H1 (cell line): ENCODE results near the gene SDF2L1. TPM values are rescaled to one million over a fixed set of nuclear protein-coding genes. Genes with fewer than 3 reads are reported as not detected.

Source experiments
- CTCF ChIA-PET: fragments of 300-600 bp; sonication (Branson Sonifier 250); formaldehyde crosslinking; loops from one replicate; lab custom pipeline; 2021; ENCODE audit not compliant: partially characterized antibody; lab: Charles Lee
- POLR2A ChIA-PET: fragments of 300-600 bp; sonication (Branson Sonifier 250); formaldehyde crosslinking; loops from one replicate; lab custom pipeline; 2021; ENCODE audit warnings: inconsistent platforms; ENCODE audit not compliant: partially characterized antibody; lab: Charles Lee
- DNase-seq, 2 experiments: peaks; one replicate each; pipeline versions ENCODE4 v3.0.0 to v3.0.0-alpha.2; 2010 to 2022; ENCODE audit warnings: low spot score in 2 of 2, low read depth in 1 of 2, mixed read lengths in 1 of 2
- FAIRE-seq: peaks from 2 replicates; lab custom pipeline; 2011; peaks lifted over from hg19 to GRCh38; lab: Jason Lieb, UNC
- H2AFZ ChIP-seq: 2 replicates; pipeline ENCODE4 v1.8.1; 2012; ENCODE audit warnings: low read length, inconsistent platforms
- H2AK5ac ChIP-seq: 2 replicates; pipeline ENCODE4 v1.6.1; 2013; ENCODE audit warnings: low read depth, low read length
- H2BK120ac ChIP-seq: replicated peaks from 2 replicates; pipeline ENCODE3; 2013; ENCODE audit warnings: low read depth, low read length, inconsistent platforms
- H2BK12ac ChIP-seq: 2 replicates; pipeline ENCODE4 v1.6.1; 2013; ENCODE audit warnings: low read depth, low read length
- H2BK15ac ChIP-seq: 2 replicates; pipeline ENCODE4 v1.6.1; 2013; ENCODE audit warnings: low read length
- H2BK20ac ChIP-seq: 2 replicates; pipeline ENCODE4 v1.6.1; 2013; ENCODE audit warnings: low read length
- H2BK5ac ChIP-seq: 2 replicates; pipeline ENCODE4 v1.6.1; 2013; ENCODE audit warnings: low read depth, low read length
- H3K14ac ChIP-seq: 2 replicates; pipeline ENCODE4 v1.6.1; 2013; ENCODE audit warnings: inconsistent platforms; ENCODE audit not compliant: insufficient read length
- H3K18ac ChIP-seq: 2 replicates; pipeline ENCODE4 v1.6.1; 2013; ENCODE audit warnings: low read length; ENCODE audit errors: extremely low read depth
- H3K23ac ChIP-seq: 2 replicates; pipeline ENCODE4 v1.6.1; 2013; ENCODE audit warnings: inconsistent platforms; ENCODE audit not compliant: insufficient read length
- H3K23me2 ChIP-seq: 2 replicates; pipeline ENCODE4 v1.6.1; 2013; ENCODE audit warnings: low read depth, low read length
- H3K27ac ChIP-seq: 2 replicates; pipeline ENCODE4 v1.6.1; 2011; ENCODE audit warnings: low read depth, low read length, inconsistent platforms
- H3K27me3 ChIP-seq, 4 experiments: replicated peaks in 1 of 4; 1 replicate in 1 of 4; 2 replicates in 3 of 4; pipeline versions ENCODE4 v1.6.1 to v1.8.1; 2011 to 2013; ENCODE audit warnings: low read length in 3 of 4, mild to moderate bottlenecking in 3 of 4, inconsistent platforms in 2 of 4, mixed read lengths in 2 of 4, moderate library complexity in 1 of 4; ENCODE audit not compliant: control insufficient read depth in 3 of 4, insufficient read depth in 3 of 4; ENCODE audit errors: extremely low read depth in 1 of 4
- H3K36me3 ChIP-seq, 4 experiments: 2 replicates each; pipeline versions ENCODE4 v1.6.1 to v1.8.1; 2011 to 2013; ENCODE audit warnings: mild to moderate bottlenecking in 4 of 4, low read length in 3 of 4, moderate library complexity in 2 of 4, control low read depth in 1 of 4, inconsistent platforms in 1 of 4; ENCODE audit not compliant: insufficient read depth in 4 of 4, control insufficient read depth in 2 of 4
- H3K4ac ChIP-seq: replicated peaks from 2 replicates; pipeline ENCODE3; 2013; ENCODE audit warnings: low read length, low read depth, mixed read lengths, inconsistent platforms; ENCODE audit not compliant: insufficient read length
- H3K4me1 ChIP-seq, 4 experiments: replicated peaks in 1 of 4; 1 replicate in 1 of 4; 2 replicates in 3 of 4; pipeline versions ENCODE4 v1.6.1 to v1.8.1; 2011 to 2013; ENCODE audit warnings: low read length in 3 of 4, inconsistent platforms in 2 of 4, mixed read lengths in 1 of 4; ENCODE audit not compliant: insufficient read depth in 4 of 4, control insufficient read depth in 3 of 4
- H3K4me2 ChIP-seq, 2 experiments: 2 replicates each; pipeline versions ENCODE4 v1.6.1 to v1.8.1; 2011 to 2013; ENCODE audit warnings: low read depth in 2 of 2, low read length in 2 of 2, control low read depth in 1 of 2, inconsistent platforms in 1 of 2, mild to moderate bottlenecking in 1 of 2; ENCODE audit not compliant: insufficient read depth in 1 of 2
- H3K4me3 ChIP-seq, 4 experiments: fragments of 200-600, 300-600 bp in 1 of 4; sonication (generic), shearing (Covaris generic), sonication (Bioruptor Twin) in 1 of 4; 2 replicates each; pipeline versions ENCODE4 v1.5.1 to v1.8.1; 2011 to 2016; ENCODE audit warnings: low read length in 4 of 4, low read depth in 3 of 4, control low read depth in 2 of 4, inconsistent platforms in 2 of 4, mild to moderate bottlenecking in 2 of 4, mixed read lengths in 1 of 4, moderate library complexity in 1 of 4; ENCODE audit not compliant: insufficient read depth in 2 of 4; ENCODE audit errors: extremely low read depth in 1 of 4
- H3K56ac ChIP-seq: replicated peaks from 2 replicates; pipeline ENCODE3; 2013; ENCODE audit warnings: low read depth, mild to moderate bottlenecking, mixed read lengths, low read length, inconsistent platforms; ENCODE audit not compliant: insufficient read length
- H3K79me1 ChIP-seq: 2 replicates; pipeline ENCODE4 v1.6.1; 2013; ENCODE audit warnings: low read depth, low read length, control low read depth
- H3K79me2 ChIP-seq, 2 experiments: 2 replicates each; pipeline versions ENCODE4 v1.6.1 to v1.8.1; 2012 to 2013; ENCODE audit warnings: low read length in 2 of 2, mild to moderate bottlenecking in 2 of 2, inconsistent platforms in 1 of 2; ENCODE audit not compliant: insufficient read depth in 2 of 2, control insufficient read depth in 1 of 2
- H3K9ac ChIP-seq, 4 experiments: replicated peaks in 1 of 4; 1 replicate in 1 of 4; 2 replicates in 3 of 4; pipeline versions ENCODE4 v1.6.1 to v1.8.1; 2011 to 2013; ENCODE audit warnings: low read depth in 3 of 4, low read length in 3 of 4, control low read depth in 2 of 4, mild to moderate bottlenecking in 2 of 4, moderate library complexity in 2 of 4, inconsistent platforms in 1 of 4; ENCODE audit errors: extremely low read depth in 1 of 4
- H3K9me3 ChIP-seq, 2 experiments: 2 replicates each; pipeline versions ENCODE4 v1.6.1 to v1.8.1; 2012 to 2013; ENCODE audit warnings: mild to moderate bottlenecking in 2 of 2, moderate library complexity in 2 of 2, control low read depth in 1 of 2, inconsistent platforms in 1 of 2, low read depth in 1 of 2, low read length in 1 of 2, mixed read lengths in 1 of 2; ENCODE audit not compliant: insufficient read depth in 2 of 2
- H4K20me1 ChIP-seq, 2 experiments: replicated peaks in 1 of 2; 2 replicates each; pipeline versions ENCODE3 to v1.8.1; 2011 to 2013; ENCODE audit warnings: inconsistent platforms in 2 of 2, low read length in 2 of 2, mild to moderate bottlenecking in 1 of 2; ENCODE audit not compliant: insufficient read depth in 2 of 2, control insufficient read depth in 1 of 2
- H4K5ac ChIP-seq: 2 replicates; pipeline ENCODE4 v1.6.1; 2013; ENCODE audit warnings: low read length, low read depth, mixed read lengths, inconsistent platforms; ENCODE audit not compliant: insufficient read length
- H4K8ac ChIP-seq: 2 replicates; pipeline ENCODE4 v1.8.0; 2013; ENCODE audit warnings: mild to moderate bottlenecking, moderate library complexity, low read length, inconsistent platforms; ENCODE audit not compliant: insufficient read depth; ENCODE audit errors: extremely low read depth
- H4K91ac ChIP-seq: replicated peaks from 2 replicates; pipeline ENCODE3; 2013; ENCODE audit warnings: low read length, mixed read lengths, inconsistent platforms; ENCODE audit not compliant: insufficient read length
- SP4 ChIP-seq: IDR thresholded peaks from 2 replicates; pipeline ENCODE4 v1.6.1; 2012; ENCODE audit warnings: low read length, inconsistent platforms
- WGBS, 2 experiments: shearing (Covaris generic) in 1 of 2; methylation state at CpG; one replicate each; pipeline versions ENCODE4 v1.1.6 to v1.1.7; 2013 to 2015; ENCODE audit warnings: low lambda C conversion rate in 2 of 2, mixed read lengths in 2 of 2, inconsistent platforms in 1 of 2, low coverage in 1 of 2, missing lambda C conversion rate in 1 of 2; ENCODE audit not compliant: insufficient replicate concordance in 2 of 2, insufficient coverage in 1 of 2, insufficient read length in 1 of 2; ENCODE audit errors: extremely low coverage in 1 of 2, missing lambda C conversion rate in 1 of 2; 5-methylcytosine and 5-hydroxymethylcytosine counted together
- polyA plus RNA-seq, 7 experiments: library from polyadenylated mRNA; depleted of rRNA in 3 of 7; stranded (reverse) in 5 of 7; unstranded in 2 of 7; fragments of >200 nt in 5 of 7; fragments of 200-250 nt in 2 of 7; gene quantifications; 1 replicate in 5 of 7; 2 replicates in 1 of 7; 4 replicates in 1 of 7; pipeline versions ENCODE4 v1.2.1 to v1.2.3, GENCODE V29; 2011 to 2013; ENCODE audit warnings: missing spikeins in 2 of 7, mixed read lengths in 2 of 7
- total RNA-seq: library from RNA; stranded (reverse); fragmentation: NEBNext Ultra II Directional; extraction: Animal tissue kit (Norgen Biotek cat#: 25700); gene quantifications from 2 replicates; pipeline ENCODE4 v1.2.1, GENCODE V29; 2021
- TF ChIP-seq, protein P1 (sequence below): IDR thresholded peaks from 2 replicates; pipeline ENCODE4 v1.6.1; 2012; ENCODE audit warnings: inconsistent platforms

The SDF2L1 gene
- total and polyA plus RNA-seq, 2 of the 8 experiments (the other 6 are each of a cell fraction or from before 2014, with no cell fraction given): 51.1 to 59.6 TPM

- POLR2A ChIA-PET: interaction anchor here (1.0 kb wide), 1 partner anchor 29 kb away, joined by 4 read pairs; the partner anchor contains the start of gene SDF2L1
- Histone ChIP-seq H4K20me1 (peaks cover 11 to 20% of the 10 kb centered on the region in 2 experiments), H3K23me2 (no peaks in the 10 kb centered on the region), H2BK12ac (no peak overlapping the region), H2BK15ac (no peak overlapping the region), H2BK20ac (no peak overlapping the region), H3K27ac (no peak overlapping the region), H2AFZ (no peak overlapping the region), H4K91ac (no peak overlapping the region), H3K27me3 (no peaks in the 10 kb centered on the region), H3K9me3 (no peaks in the 10 kb centered on the region), H2BK120ac (no peak overlapping the region), H3K4me2 (no peak overlapping the region), H2BK5ac (peak overlapping the region; percentile 18; the same call in 1 of the 2 replicates), H3K36me3 (peaks cover 6 to 27% (median 11%) of the 10 kb centered on the region in 4 experiments; a peak in 7 of 8 replicates), H3K18ac (no peak overlapping the region), H3K9ac (no peak overlapping the region), H3K4ac (no peak overlapping the region), H3K4me1 (no peaks in the 10 kb centered on the region), H4K5ac (no peak overlapping the region), H4K8ac (no peak overlapping the region), H3K23ac (no peak overlapping the region), H3K79me2 (peaks cover 0 to 38% of the 10 kb centered on the region in 2 experiments; a peak in 2 of 4 replicates), H3K56ac (no peak overlapping the region)
- DNase-seq (no peak), FAIRE-seq (no peak)
- CTCF ChIA-PET: interaction anchor here (0.5 to 5.5 kb wide), 9 partner anchors 9 to 55 kb away, joined by 3 to 33 read pairs (median 4); partner anchors contain the start of gene SDF2L1
- WGBS, 2 experiments: 82% methylated on average over 4 of the region's 4 CpGs; no CpG with 5 or more reads in 1 of the 2 experiments
- TF ChIP-seq, protein P1, sequence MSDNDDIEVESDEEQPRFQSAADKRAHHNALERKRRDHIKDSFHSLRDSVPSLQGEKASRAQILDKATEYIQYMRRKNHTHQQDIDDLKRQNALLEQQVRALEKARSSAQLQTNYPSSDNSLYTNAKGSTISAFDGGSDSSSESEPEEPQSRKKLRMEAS: no peak
- TF ChIP-seq SP4: no peak
- TF ChIP-seq, all 59 proteins: peak for 0
- peaks cover 7% of the 10 kb centered on the region for H3K79me1 ChIP-seq
- H3K14ac ChIP-seq: no peak overlapping the region
- H2AK5ac ChIP-seq: no peak overlapping the region
- no peak overlapping the region for H3K4me3 ChIP-seq
These were observed 28.4 kb upstream of the SDF2L1 start for GRCh38 chr22:21613553-21614233.
